Natural killer cell (primary cell): ENCODE results near the gene PIPOX. TPM values are rescaled to one million over a fixed set of nuclear protein-coding genes. Genes with fewer than 3 reads are reported as not detected.

Source experiments
- ATAC-seq, 3 donors: fragments of 150-1000 bp in 2 of 3; fragments of 200-7000 bp in 1 of 3; cut with Tn5 transposase; 1 replicate in 1 of 3; 2 replicates in 2 of 3; pipeline ENCODE4 v1.10.0; 2021; ENCODE audit warnings: mild to moderate bottlenecking in 2 of 3, moderate library complexity in 2 of 3
- DNase-seq, 2 donors: peaks; one replicate each; pipeline versions ENCODE4 v3.0.0 to v3.0.0-alpha.2; 2013 to 2021; ENCODE audit warnings: mixed read lengths in 1 of 2
- H3K27ac ChIP-seq: one replicate; pipeline ENCODE4 v1.5.1; 2013; ENCODE audit warnings: mild to moderate bottlenecking, low read length
- H3K27me3 ChIP-seq: one replicate; pipeline ENCODE4 v1.6.1; 2013; ENCODE audit warnings: low read length; ENCODE audit not compliant: control insufficient read depth, insufficient read depth
- H3K36me3 ChIP-seq: one replicate; pipeline ENCODE4 v1.6.1; 2013; ENCODE audit warnings: low read length; ENCODE audit not compliant: control insufficient read depth, insufficient read depth
- H3K4me1 ChIP-seq: one replicate; pipeline ENCODE4 v1.6.1; 2013; ENCODE audit warnings: low read length; ENCODE audit not compliant: control insufficient read depth, insufficient read depth
- H3K4me3 ChIP-seq: one replicate; pipeline ENCODE4 v1.5.1; 2013; ENCODE audit warnings: low read length
- H3K9me3 ChIP-seq: one replicate; pipeline ENCODE4 v1.6.1; 2013; ENCODE audit warnings: low read length; ENCODE audit not compliant: control insufficient read depth, insufficient read depth
- H3K27ac Mint-ChIP-seq, 2 donors: one replicate each; pipeline ENCODE4 v1.8.0; 2022; ENCODE audit warnings: mild to moderate bottlenecking in 2 of 2, mixed read lengths in 2 of 2, moderate library complexity in 1 of 2
- H3K27me3 Mint-ChIP-seq, 2 donors: one replicate each; pipeline ENCODE4 v1.8.0; 2022; ENCODE audit warnings: low read depth in 2 of 2, mixed read lengths in 2 of 2
- H3K36me3 Mint-ChIP-seq: one replicate; pipeline ENCODE4 v1.8.0; 2022; ENCODE audit warnings: mixed read lengths
- H3K4me1 Mint-ChIP-seq, 2 donors: one replicate each; pipeline ENCODE4 v1.8.0; 2022; ENCODE audit warnings: mixed read lengths in 2 of 2
- H3K4me3 Mint-ChIP-seq: one replicate; pipeline ENCODE4 v1.8.0; 2022; ENCODE audit warnings: mild to moderate bottlenecking, moderate library complexity, mixed read lengths
- H3K9me3 Mint-ChIP-seq, 2 donors: one replicate each; pipeline ENCODE4 v1.8.0; 2022; ENCODE audit warnings: mixed read lengths in 2 of 2
- CTCF ChIP-seq: fragments of 200-600 bp; IDR thresholded peaks from one replicate; pipeline ENCODE4 v1.8.0; 2022; ENCODE audit warnings: antibody characterized with exemption
- WGBS: methylation state at CpG from one replicate; pipeline ENCODE4 v1.1.7; 2013; ENCODE audit warnings: missing lambda C conversion rate; ENCODE audit not compliant: insufficient coverage; 5-methylcytosine and 5-hydroxymethylcytosine counted together
- intact Hi-C: fragments of 100-400 bp; cut with micrococcal nuclease; formaldehyde crosslinking; loops from one replicate; pipeline ENCODE4 v1.14.2; 2022
- total RNA-seq, 4 donors: library from RNA; stranded (reverse); fragments of 120-200 nt in 1 of 4; gene quantifications; one replicate each; pipeline versions ENCODE4 v1.2.3 to v1.2.4, GENCODE V29; 2013 to 2022

PIPOX gene
- total RNA-seq, 3 donors from 2014 or later (not counting 1 experiment from before 2014, with no cell fraction given), result 3.0 to 5.8 (median 3.4) TPM

GRCh38 chr17:29096094-29096493, 53.2 kb downstream of the PIPOX start:
- Mint-ChIP-seq H3K36me3 (peaks cover 7% of the 10 kb centered on the region), H3K4me1 (no peaks in the 10 kb centered on the region)
- no peak for DNase-seq

GRCh38 chr17:29099527-29099926, 56.6 kb downstream of the PIPOX start:
- peaks cover 12% of the 10 kb centered on the region for H3K36me3 Mint-ChIP-seq
- intact Hi-C loops, result no loop called here
- H3K9me3 ChIP-seq, result no peaks in the 10 kb centered on the region
- peaks cover 88% of the 10 kb centered on the region for H3K36me3 ChIP-seq
- H3K4me3 Mint-ChIP-seq, result no peak overlapping the region
- H3K4me3 ChIP-seq, result no peak overlapping the region
- no peaks in the 10 kb centered on the region for H3K27me3 Mint-ChIP-seq
- 99% methylated on average over 5 of the region's 5 CpGs for WGBS
- no peaks in the 10 kb centered on the region for H3K27me3 ChIP-seq
- no peaks in the 10 kb centered on the region for H3K4me1 ChIP-seq
- H3K9me3 Mint-ChIP-seq, result no peaks in the 10 kb centered on the region
- H3K27ac ChIP-seq, result no peak overlapping the region
- no peak for ATAC-seq
- H3K4me1 Mint-ChIP-seq, result no peaks in the 10 kb centered on the region
- TF ChIP-seq CTCF, result no peak
- peak overlapping the region in 1 of 2 donors; percentile 59 for H3K27ac Mint-ChIP-seq
- DNase-seq, result no peak

More at GRCh38 chr17:29096094-29096493, 53.2 kb downstream of the PIPOX start:
- H3K9me3 Mint-ChIP-seq, result no peaks in the 10 kb centered on the region
- WGBS, result 95% methylated on average over 4 of the region's 6 CpGs
- H3K36me3 ChIP-seq, result peaks cover 90% of the 10 kb centered on the region
- TF ChIP-seq CTCF, result no peak
- no peaks in the 10 kb centered on the region for H3K27me3 ChIP-seq
- H3K9me3 ChIP-seq, result no peaks in the 10 kb centered on the region
- no peak for ATAC-seq
- H3K27ac ChIP-seq, result no peak overlapping the region
- peak overlapping the region in 1 of 2 donors; percentile 4 for H3K27ac Mint-ChIP-seq
- no peaks in the 10 kb centered on the region for H3K4me1 ChIP-seq
- H3K27me3 Mint-ChIP-seq, result no peaks in the 10 kb centered on the region
- H3K4me3 ChIP-seq, result no peak overlapping the region
- H3K4me3 Mint-ChIP-seq, result no peak overlapping the region
- intact Hi-C loops, result no loop called here

GRCh38 chr17:29100296-29100695, 57.4 kb downstream of the PIPOX start:
- Histone ChIP-seq H3K4me3 (no peak overlapping the region), H3K36me3 (peaks cover 85% of the 10 kb centered on the region), H3K9me3 (no peaks in the 10 kb centered on the region), H3K27ac (no peak overlapping the region), H3K27me3 (no peaks in the 10 kb centered on the region), H3K4me1 (no peaks in the 10 kb centered on the region)
- Mint-ChIP-seq H3K27ac (no peak overlapping the region), H3K4me1 (no peaks in the 10 kb centered on the region), H3K27me3 (no peaks in the 10 kb centered on the region), H3K36me3 (peaks cover 15% of the 10 kb centered on the region), H3K9me3 (no peaks in the 10 kb centered on the region), H3K4me3 (no peak overlapping the region)
- intact Hi-C loops, result no loop called here
- ATAC-seq, result no peak
- TF ChIP-seq CTCF, result no peak
- DNase-seq, result no peak
- whole genome bisulfite sequencing, result 87% methylated on average over 7 of the region's 8 CpGs

- Histone ChIP-seq H3K4me1 (no peaks in the 10 kb centered on the region), H3K9me3 (no peaks in the 10 kb centered on the region)
- no peaks in the 10 kb centered on the region for H3K4me1 Mint-ChIP-seq
These were observed 59.1 kb downstream of the PIPOX start for GRCh38 chr17:29102046-29102445.

More at GRCh38 chr17:29102046-29102445, 59.1 kb downstream of the PIPOX start:
- DNase-seq (no peak), ATAC-seq (no peak)
- no peak overlapping the region for H3K4me3 ChIP-seq
- Mint-ChIP-seq H3K27ac (peak overlapping the region in 1 of 2 donors; percentile 8), H3K9me3 (no peaks in the 10 kb centered on the region), H3K36me3 (peaks cover 15% of the 10 kb centered on the region), H3K27me3 (no peaks in the 10 kb centered on the region), H3K4me3 (no peak overlapping the region)
- TF ChIP-seq CTCF, result no peak
- intact Hi-C loops, result no loop called here
- WGBS, result 91% methylated on average over 3 of the region's 3 CpGs
- peaks cover 85% of the 10 kb centered on the region for H3K36me3 ChIP-seq
- no peak overlapping the region for H3K27ac ChIP-seq
- H3K27me3 ChIP-seq, result no peaks in the 10 kb centered on the region
